NCI-H1105 (cell line): Measurements from ENCODE around the gene HNRNPLL.

Experiments
- DNase-seq: peaks from one replicate; lab custom pipeline; 2025; lab: John Stamatoyannopoulos, UW

The HNRNPLL gene

DNA sequence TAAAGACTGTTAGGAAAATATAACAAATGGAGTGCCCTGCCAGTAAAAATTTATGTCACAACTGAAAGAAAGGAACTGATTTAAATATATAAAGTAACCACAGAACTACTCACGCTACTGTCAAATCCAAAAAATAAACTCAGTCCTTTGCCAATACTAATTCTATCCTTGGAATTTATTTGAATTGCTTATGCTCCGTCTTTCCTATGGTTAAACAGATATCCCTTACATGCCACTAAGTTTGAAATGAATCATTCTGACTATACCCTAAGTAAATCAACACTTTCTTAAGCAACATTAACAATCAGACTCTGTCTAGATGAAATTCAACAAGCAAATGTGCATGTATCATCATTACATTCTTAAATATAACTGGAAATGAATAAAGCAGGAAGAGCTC is 9.8 kb downstream of the HNRNPLL start:
- no peak for DNase-seq

DNA sequence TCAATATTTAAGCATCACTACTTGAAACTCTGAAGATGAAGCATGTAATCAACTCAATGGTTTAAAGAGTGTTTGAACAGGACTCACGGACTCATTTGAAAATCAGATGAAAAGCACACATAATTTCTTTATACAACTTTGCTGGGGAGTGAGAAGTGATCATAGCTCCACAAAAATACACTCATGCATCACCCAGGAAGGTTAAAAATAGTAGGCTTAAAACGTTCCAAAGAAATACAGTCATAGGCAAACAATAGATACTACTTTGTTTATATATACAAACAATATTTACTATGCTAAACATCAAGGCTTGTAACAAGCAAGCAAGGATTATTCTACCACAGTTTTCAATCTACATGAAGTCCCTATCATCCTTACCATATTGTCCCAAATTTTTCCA is 11.6 kb downstream of the HNRNPLL start:
- no peak for DNase-seq

DNA sequence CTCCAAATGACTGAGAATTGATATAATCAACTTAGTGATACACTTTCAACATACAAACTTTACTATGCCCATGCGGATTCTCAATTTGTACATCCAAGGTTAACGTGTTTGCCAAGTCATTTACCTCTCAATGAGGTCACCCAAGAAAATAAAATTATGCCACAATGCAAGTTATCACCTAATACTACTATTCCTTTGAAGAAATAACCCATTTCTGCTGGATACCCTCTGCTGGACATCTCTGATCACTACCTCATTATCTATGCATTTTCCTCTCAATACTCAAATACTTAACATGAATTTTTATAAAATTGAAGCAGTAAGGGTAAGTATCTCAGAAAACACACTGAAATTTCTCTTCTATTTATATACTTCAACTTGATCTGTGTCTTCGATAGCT is 12.7 kb downstream of the HNRNPLL start:
- no peak for DNase-seq

DNA sequence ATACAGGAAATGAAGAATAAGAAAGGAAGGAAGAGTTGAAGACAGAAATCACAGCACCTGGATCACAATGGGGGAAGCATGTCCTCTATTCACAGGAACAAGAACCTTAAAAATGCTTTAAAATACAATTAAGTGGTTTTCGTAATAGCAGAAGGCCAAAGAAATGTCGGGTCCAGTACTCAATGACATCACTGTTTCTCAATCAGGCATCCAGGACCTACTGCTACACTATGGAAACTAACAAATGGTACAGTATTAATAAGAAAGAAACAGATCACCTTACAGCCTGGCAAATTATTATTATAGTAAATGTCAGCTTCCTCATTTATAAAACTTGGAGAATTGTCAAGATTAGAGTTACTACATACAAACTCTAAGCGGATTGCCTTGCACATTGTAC is 15.8 kb downstream of the HNRNPLL start:
- DNase-seq: no peak

DNA sequence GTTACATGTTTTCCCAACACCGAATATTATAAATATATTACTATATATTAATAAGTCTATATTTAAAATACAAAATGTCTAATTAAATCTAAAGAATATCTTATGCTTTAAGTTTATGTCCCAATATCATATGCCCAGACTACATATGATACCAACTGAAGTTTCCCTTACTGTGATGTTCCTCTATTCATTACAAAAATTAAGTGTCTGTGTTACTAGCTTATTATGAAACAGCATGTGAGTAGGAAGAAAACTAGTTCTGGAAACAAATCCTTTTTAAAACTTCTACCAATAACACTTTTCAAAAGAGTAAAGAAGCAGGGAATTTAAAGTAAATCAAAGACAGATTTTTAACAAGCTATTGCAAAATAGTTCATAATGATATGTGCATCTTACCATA is 17.8 kb downstream of the HNRNPLL start:
- no peak for DNase-seq

GRCh38 chr2:38583994-38584393 is 18.7 kb downstream of the HNRNPLL start:
- no peak for DNase-seq

GRCh38 chr2:38583524-38583923 is 19.2 kb downstream of the HNRNPLL start:
- no peak for DNase-seq

DNA sequence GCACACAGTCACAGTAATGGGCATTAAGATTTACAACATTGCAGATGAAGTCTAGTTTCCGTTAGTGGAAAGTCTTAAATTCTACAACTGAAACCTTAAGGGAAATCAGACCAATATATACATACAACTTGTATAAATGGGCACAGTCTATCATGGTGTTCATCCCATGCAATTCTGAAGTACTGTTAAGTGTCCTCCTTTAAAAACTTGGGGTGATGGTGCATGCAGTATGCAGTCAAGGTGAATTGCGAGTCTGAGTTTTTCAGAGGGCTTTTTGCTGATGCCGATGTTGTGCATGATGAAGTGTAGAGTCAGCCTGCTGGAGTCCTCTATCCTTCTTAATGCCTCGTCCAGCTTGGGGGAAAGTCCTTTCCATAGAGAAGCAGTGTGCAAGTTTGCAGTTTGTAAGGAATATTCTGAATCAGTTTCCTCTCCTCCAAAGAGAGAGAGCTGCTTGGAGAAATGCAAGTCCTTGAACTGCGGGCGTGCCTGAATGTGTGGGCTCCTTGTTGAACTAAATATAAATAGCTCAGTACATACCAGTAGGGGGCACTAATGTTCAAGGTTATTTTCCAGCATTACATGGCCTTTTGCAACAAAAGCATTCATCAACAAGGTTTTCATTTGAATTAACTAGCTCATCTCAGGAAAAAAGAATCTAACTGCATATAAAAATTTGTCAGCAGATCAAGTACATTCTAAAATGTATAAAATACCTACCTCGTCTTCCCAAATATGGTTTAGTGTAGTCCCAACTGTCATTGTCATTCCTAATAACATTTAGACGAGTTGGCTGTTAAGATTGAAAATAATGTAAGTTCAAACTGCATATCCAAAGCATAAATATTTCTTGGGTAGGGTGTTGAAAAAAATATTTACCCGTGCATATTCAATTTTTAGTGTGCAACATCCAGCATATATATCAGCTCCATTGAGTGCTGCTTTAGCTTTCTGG is 21.3 kb downstream of the HNRNPLL start:
- DNase-seq: peak; percentile 20

- DNase-seq: no peak
Observed at GRCh38 chr2:38580115-38580636, 22.6 kb downstream of the HNRNPLL start.

DNA sequence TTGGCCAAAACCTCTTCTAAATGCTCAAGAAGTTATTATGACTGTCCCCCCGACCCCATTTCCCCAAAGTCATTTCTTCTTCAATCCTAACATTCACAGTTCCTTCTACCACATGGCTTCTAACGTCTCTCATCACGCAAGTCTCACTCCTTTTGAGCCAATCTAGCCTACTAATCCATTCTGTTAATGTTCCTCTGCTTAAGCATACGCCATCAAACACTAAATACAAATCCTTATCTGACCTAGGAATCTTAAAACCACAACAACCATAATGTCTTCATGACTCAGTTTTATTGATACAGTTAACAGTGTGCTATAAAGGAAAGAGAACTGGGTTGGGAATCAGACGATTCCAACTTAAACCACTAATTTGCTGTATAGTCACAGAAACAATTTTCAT is 23.9 kb downstream of the HNRNPLL start:
- no peak for DNase-seq

- no peak for DNase-seq
Observed at GRCh38 chr2:38574278-38574677, 28.4 kb downstream of the HNRNPLL start.

- DNase-seq: no peak
Observed at GRCh38 chr2:38572167-38572566, 30.6 kb downstream of the HNRNPLL start.

DNA sequence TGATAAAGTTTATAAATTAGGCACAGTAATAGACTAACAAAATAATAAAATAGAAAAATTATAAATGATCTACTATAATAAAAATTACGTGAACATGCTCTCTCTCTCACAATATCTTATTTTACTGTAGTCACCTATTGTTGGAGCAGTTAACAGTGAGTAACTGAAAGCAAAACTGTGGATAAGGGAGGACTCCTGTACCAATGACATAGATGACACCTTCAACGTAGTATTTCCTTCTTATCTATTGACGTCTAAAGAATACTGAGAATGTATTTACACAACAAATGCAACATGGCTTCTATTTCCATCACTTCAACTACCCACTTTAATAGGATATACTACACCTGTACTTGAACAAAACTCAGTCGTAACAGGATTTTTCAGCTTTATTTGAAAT is 31.5 kb downstream of the HNRNPLL start:
- DNase-seq: no peak

- no peak for DNase-seq
Observed at GRCh38 chr2:38568724-38569436, 33.8 kb downstream of the HNRNPLL start.

DNA sequence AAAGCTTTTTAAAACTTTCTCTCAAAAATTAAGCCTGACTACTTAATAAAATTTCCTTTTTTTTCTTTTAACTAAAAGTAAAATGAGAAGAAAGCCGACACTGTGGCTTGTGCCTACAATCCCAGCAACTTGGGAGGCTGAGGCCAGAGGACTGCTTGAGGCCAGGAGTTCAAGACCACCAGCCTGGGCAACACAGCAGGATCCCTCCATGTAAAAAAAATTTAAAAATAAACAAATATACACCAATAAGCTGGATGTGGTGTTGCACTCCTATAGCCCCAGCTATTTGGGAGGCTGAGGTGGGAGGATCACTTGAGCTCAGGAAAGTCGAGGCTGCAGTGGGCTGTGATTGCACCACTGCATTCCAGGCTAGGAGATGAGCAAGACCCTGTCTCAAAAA is 37.4 kb downstream of the HNRNPLL start:
- DNase-seq: no peak

GRCh38 chr2:38561691-38562090 is 41.0 kb downstream of the HNRNPLL start:
- no peak for DNase-seq

- DNase-seq: no peak
Observed at GRCh38 chr2:38560092-38560491, 42.6 kb downstream of the HNRNPLL start.

DNA sequence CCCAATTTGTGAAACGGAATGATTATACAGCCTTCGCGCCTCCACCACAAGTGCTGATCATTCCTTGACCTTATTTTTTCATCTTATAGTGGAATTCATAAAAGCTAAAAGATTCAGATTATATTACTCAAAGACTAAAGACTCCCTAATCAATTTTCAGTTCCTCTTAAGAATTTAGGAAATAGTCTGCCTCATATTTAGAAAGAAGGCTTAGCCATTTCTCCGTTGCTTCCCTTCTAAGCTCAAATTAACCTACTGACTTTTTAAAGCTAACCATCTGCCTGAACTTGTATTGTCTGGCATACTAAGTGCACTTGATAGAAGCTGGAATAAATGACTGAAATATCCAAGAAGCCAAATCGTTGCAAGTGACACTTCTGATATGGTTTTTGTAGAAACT is 44.7 kb downstream of the HNRNPLL start:
- DNase-seq: no peak

- no peak for DNase-seq
Observed at GRCh38 chr2:38557217-38557616, 45.5 kb downstream of the HNRNPLL start.

DNA sequence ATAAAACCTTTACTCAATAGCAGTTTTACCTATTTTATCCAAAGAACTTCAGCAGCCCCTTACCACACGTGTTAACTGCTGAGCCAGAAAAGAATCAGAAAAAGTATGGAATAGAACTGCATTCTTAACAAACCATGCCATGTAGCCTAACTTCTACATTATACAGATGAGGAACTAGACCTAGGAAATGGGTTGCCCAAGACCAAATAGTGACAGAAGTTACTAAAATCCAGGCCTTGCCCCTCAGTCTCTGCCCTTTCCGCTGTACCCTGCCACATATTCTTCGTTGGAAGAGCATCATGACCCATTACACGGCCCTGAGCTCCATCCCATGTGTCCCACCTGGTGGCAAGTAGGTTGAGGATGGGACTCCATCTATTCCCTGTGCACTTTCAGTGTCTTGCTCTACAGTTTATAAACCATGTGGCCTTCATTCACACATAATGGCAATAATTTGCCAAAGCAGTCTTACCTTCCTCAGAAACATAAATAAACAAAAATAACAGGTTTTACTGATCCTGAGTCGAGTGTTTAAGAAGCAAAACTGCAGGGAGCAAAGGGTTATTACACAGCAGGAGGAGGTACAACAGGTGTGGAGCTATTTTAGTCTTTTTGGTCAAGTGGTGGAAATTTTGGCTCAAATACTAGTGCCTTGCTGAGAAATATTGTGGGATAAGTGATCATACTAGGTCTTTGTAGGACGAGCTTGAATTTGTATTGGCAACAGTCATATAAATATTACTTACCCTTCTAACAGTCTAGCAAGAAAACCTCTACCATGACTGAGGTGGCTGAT is 46.5 kb downstream of the HNRNPLL start:
- no peak for DNase-seq

GRCh38 chr2:38554973-38555595 is 47.6 kb downstream of the HNRNPLL start:
- DNase-seq: no peak

- no peak for DNase-seq
Observed at GRCh38 chr2:38553554-38553953, 49.2 kb downstream of the HNRNPLL start.
